ENCODE data around the gene WNK2.

Gene WNK2

DNA sequence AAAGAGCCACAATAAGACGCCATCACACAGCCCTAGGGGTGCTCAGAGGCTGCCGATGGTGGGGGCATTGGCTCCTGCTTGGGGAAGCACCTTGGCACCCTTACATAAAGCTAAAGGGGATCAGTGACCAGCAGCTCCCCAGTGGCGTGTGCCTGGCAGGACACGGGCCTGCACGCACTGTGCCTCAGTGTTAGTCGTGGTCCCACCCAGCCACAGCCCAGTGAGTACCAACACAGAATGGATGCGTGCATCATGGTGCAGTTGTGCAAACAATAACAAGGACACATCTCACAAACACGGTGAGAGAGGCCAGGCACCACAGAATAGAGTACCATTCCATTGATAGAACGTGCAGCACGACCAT is 103.2 kb downstream of the WNK2 start:
- Histone ChIP-seq H3K36me3 (ENCODE audit: control insufficient read depth, insufficient read depth, low read length) (no peaks in the 10 kb centered on the region), H3K9me3 (ENCODE audit: control insufficient read depth, low read length) (no peaks in the 10 kb centered on the region), H3K27me3 (ENCODE audit: control insufficient read depth, insufficient read depth, low read length, poor library complexity, severe bottlenecking) (no peaks in the 10 kb centered on the region), H3K4me3 (ENCODE audit: insufficient read depth, low read depth, low read length) (no peak overlapping the region), H3K27ac (ENCODE audit: insufficient read depth, low read depth, low read length, poor library complexity, severe bottlenecking) (no peak overlapping the region), H3K4me1 (ENCODE audit: control insufficient read depth, insufficient read depth, low read length) (peaks cover 16% of the 10 kb centered on the region)
- WGBS, 2 experiments = 94 to 95% methylated on average over 10 of the region's 10 CpGs

DNA sequence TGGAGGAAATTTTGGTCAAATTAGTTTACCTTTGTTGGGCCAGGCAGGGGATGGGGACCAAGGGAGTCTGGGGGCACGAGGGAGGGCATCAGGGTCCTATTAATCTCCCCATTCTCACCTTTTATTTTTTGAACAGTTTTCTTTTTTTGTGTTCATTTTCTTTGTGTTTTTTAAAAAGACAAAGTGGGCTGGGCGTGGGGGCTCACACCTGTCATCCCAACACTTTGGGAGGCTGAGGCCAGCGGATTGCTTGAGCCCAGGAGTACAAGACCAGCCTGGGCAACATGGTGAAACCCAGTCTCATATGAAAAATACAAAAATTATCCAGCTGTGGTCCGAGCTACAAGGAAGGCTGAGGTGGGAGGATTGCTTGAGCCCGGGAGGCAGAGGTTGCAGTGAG is 103.7 kb downstream of the WNK2 start:
- no peaks in the 10 kb centered on the region for H3K27me3 ChIP-seq (ENCODE audit: control insufficient read depth, insufficient read depth, low read length, poor library complexity, severe bottlenecking)
- no peak overlapping the region for H3K4me3 ChIP-seq (ENCODE audit: insufficient read depth, low read depth, low read length)
- no peaks in the 10 kb centered on the region for H3K9me3 ChIP-seq (ENCODE audit: control insufficient read depth, low read length)
- no peaks in the 10 kb centered on the region for H3K36me3 ChIP-seq (ENCODE audit: control insufficient read depth, insufficient read depth, low read length)
- peaks cover 16% of the 10 kb centered on the region for H3K4me1 ChIP-seq (ENCODE audit: control insufficient read depth, insufficient read depth, low read length)
- WGBS, 2 experiments = 84 to 94% methylated on average over 5 of the region's 5 CpGs
- no peak overlapping the region for H3K27ac ChIP-seq (ENCODE audit: insufficient read depth, low read depth, low read length, poor library complexity, severe bottlenecking)

DNA sequence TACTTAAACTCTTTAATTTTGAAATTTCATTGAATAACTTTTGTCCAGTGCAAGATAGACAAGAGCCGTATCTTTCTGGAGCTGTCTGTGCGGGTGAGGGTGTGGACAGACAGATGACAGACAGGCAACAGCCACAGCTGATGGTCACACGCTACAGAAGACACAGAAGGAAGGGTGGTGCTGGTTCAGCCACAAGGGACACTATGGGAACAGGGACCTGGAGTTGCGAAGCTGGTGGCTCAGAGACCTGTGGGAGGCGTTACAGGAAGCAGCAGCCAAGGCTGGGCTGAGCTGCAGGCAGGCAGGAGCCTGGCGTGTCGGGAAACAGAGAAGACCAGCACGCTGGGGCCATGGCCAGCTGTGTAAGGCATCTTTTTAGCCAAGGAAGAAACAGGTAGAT is 104.4 kb downstream of the WNK2 start:
- H3K4me3 ChIP-seq (ENCODE audit: insufficient read depth, low read depth, low read length) = no peak overlapping the region
- H3K9me3 ChIP-seq (ENCODE audit: control insufficient read depth, low read length) = no peaks in the 10 kb centered on the region
- H3K36me3 ChIP-seq (ENCODE audit: control insufficient read depth, insufficient read depth, low read length) = no peaks in the 10 kb centered on the region
- H3K27me3 ChIP-seq (ENCODE audit: control insufficient read depth, insufficient read depth, low read length, poor library complexity, severe bottlenecking) = no peaks in the 10 kb centered on the region
- WGBS, 2 experiments = 89 to 91% methylated on average over 8 of the region's 8 CpGs
- H3K27ac ChIP-seq (ENCODE audit: insufficient read depth, low read depth, low read length, poor library complexity, severe bottlenecking) = no peak overlapping the region
- peaks cover 16% of the 10 kb centered on the region for H3K4me1 ChIP-seq (ENCODE audit: control insufficient read depth, insufficient read depth, low read length)

DNA sequence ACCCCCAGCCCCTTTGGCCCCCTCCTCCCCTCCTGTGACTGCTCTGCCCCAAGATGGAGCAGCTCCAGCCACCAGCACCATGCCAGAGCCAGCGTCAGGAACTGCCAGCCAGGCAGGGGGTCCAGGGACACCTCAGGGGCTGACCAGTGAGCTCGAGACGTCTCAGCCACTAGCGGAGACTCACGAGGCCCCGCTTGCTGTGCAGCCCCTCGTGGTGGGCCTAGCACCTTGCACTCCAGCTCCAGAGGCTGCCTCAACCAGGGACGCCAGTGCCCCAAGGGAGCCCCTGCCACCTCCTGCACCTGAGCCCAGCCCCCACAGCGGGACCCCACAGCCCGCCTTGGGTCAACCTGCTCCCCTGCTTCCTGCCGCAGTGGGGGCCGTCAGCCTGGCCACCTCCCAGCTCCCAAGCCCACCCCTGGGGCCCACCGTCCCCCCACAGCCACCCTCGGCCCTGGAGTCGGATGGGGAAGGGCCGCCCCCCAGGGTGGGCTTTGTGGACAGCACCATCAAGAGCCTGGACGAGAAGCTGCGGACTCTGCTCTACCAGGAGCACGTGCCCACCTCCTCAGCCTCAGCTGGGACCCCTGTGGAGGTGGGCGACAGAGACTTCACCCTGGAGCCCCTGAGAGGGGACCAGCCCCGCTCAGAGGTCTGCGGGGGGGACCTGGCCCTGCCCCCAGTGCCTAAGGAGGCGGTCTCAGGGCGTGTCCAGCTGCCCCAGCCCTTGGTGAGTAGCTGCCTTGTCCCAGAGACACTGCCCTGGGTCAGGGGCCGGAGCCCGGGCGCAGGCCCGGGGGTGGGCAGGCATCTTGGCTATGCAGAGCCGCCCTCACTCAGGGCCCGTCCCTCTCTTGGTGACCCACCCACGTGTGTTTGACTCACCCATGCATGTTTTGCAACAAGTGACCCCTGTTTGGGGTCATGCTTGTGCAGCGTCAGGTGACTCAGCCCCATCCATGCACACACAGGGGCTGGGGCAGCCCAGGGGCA is 105.2 kb downstream of the WNK2 start:
- H3K27me3 ChIP-seq (ENCODE audit: control insufficient read depth, insufficient read depth, low read length, poor library complexity, severe bottlenecking) = no peaks in the 10 kb centered on the region
- H3K9me3 ChIP-seq (ENCODE audit: control insufficient read depth, low read length) = no peaks in the 10 kb centered on the region
- H3K36me3 ChIP-seq (ENCODE audit: control insufficient read depth, insufficient read depth, low read length) = no peaks in the 10 kb centered on the region
- no peak overlapping the region for H3K27ac ChIP-seq (ENCODE audit: insufficient read depth, low read depth, low read length, poor library complexity, severe bottlenecking)
- H3K4me1 ChIP-seq (ENCODE audit: control insufficient read depth, insufficient read depth, low read length) = peaks cover 16% of the 10 kb centered on the region
- H3K4me3 ChIP-seq (ENCODE audit: insufficient read depth, low read depth, low read length) = no peak overlapping the region
- WGBS, 2 experiments = 90% methylated on average over 32 of the region's 32 CpGs

DNA sequence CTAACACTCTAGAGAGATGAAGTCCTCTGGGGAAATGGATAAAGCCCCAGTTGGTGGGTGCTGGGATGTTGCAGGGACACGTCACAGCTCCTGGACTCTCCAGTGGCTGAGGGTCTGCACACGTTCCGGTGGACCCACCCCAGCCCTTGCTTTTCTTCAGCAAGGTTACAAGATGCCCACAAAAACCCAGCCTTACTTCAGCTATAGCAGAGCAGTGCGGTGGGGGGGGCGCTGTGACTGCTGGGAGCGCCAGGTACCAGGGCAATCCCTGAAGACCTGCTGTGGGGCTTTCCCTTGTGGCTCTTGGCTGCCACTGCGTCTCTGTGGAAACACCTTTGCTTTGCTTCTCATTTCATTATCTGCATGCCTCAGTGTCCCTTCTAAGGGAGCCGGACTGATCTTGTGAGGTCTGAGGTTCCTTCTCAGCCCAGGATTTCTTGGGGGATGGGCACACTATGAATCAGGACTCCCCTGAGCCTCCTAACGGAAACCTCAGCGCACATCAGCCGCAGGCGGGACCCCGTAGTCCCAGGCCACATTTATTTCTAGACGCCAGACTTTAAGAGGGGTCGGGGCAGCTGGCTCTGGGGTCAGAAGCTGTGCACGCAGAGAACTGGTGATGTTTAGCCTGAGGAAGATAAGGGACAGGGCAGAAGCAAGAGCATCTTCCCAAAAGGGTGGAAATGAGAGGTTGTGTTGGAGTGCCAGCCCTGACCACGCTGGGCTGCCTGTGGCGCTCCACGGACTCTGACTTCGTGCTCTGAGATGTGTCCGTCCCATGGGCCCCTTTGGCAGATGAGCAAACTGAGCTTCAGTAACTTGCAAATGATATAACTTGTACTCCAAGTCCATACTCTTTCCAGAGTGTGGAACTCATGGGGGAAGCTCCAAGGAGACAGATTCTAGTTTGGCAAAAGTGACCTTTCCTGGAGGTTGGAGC is 106.8 kb downstream of the WNK2 start:
- Histone ChIP-seq H3K9me3 (ENCODE audit: control insufficient read depth, low read length) (no peaks in the 10 kb centered on the region), H3K4me3 (ENCODE audit: insufficient read depth, low read depth, low read length) (no peak overlapping the region), H3K27me3 (ENCODE audit: control insufficient read depth, insufficient read depth, low read length, poor library complexity, severe bottlenecking) (no peaks in the 10 kb centered on the region), H3K4me1 (ENCODE audit: control insufficient read depth, insufficient read depth, low read length) (peaks cover 16% of the 10 kb centered on the region), H3K36me3 (ENCODE audit: control insufficient read depth, insufficient read depth, low read length) (no peaks in the 10 kb centered on the region), H3K27ac (ENCODE audit: insufficient read depth, low read depth, low read length, poor library complexity, severe bottlenecking) (no peak overlapping the region)
- 92 to 93% methylated on average over 21 of the region's 21 CpGs for WGBS, 2 experiments

DNA sequence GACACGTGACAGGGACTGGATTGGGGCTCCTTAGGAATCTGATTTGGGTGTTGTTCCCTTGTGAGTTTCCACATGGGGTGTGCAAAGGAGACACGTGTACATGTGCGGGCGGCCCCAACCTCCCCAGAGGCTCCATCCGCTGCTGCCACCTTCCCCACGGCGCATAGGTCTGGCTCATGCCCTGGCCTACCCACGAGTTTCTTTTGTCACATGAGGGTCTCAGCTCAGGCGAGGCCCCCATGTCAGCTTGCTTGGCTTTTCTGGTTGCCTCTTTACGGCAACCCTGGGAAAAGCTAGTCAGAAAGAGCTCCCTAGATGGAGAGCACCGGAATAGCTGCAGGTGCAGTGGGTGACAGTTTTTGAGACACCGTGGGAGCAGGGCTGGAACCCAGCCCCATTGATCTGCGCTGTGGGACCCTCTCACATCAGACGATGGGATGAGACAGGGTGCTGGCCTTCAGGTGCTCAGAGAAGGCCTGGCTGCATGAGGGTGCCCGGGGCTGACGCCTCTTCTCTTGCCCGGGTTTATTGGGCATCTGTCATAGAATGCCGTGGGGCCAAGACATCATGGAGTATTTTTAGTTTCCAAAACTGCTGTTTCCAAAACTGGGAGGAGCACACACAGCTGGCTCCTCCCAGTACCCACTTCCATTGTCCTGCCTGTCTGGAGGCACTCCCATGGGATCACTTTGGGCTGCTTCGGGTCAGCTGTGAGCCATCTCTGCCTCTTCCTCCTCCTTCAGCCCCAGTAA is 107.8 kb downstream of the WNK2 start:
- Histone ChIP-seq H3K4me1 (ENCODE audit: control insufficient read depth, insufficient read depth, low read length) (peaks cover 16% of the 10 kb centered on the region), H3K36me3 (ENCODE audit: control insufficient read depth, insufficient read depth, low read length) (no peaks in the 10 kb centered on the region), H3K27me3 (ENCODE audit: control insufficient read depth, insufficient read depth, low read length, poor library complexity, severe bottlenecking) (no peaks in the 10 kb centered on the region), H3K9me3 (ENCODE audit: control insufficient read depth, low read length) (no peaks in the 10 kb centered on the region), H3K4me3 (ENCODE audit: insufficient read depth, low read depth, low read length) (no peak overlapping the region), H3K27ac (ENCODE audit: insufficient read depth, low read depth, low read length, poor library complexity, severe bottlenecking) (no peak overlapping the region)
- WGBS, 2 experiments = 91 to 92% methylated on average over 19 of the region's 19 CpGs

DNA sequence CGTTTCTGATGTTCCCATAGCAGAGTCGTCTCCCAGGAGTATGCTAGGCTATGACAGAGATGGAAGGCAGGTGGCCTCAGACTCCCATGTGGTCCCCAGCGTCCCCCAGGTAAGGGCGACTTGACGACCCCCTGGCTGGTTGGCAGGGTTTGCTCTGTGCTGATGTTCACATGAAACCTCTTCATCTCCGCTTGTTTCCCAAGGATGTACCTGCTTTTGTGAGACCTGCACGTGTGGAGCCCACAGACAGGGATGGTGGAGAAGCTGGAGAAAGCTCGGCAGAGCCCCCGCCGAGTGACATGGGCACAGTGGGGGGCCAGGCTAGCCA is 108.3 kb downstream of the WNK2 start:
- no peak overlapping the region for H3K27ac ChIP-seq (ENCODE audit: insufficient read depth, low read depth, low read length, poor library complexity, severe bottlenecking)
- H3K36me3 ChIP-seq (ENCODE audit: control insufficient read depth, insufficient read depth, low read length) = no peaks in the 10 kb centered on the region
- no peaks in the 10 kb centered on the region for H3K9me3 ChIP-seq (ENCODE audit: control insufficient read depth, low read length)
- H3K4me3 ChIP-seq (ENCODE audit: insufficient read depth, low read depth, low read length) = no peak overlapping the region
- no peaks in the 10 kb centered on the region for H3K27me3 ChIP-seq (ENCODE audit: control insufficient read depth, insufficient read depth, low read length, poor library complexity, severe bottlenecking)
- WGBS, 2 experiments = 94% methylated on average over 10 of the region's 10 CpGs
- peaks cover 16% of the 10 kb centered on the region for H3K4me1 ChIP-seq (ENCODE audit: control insufficient read depth, insufficient read depth, low read length)

DNA sequence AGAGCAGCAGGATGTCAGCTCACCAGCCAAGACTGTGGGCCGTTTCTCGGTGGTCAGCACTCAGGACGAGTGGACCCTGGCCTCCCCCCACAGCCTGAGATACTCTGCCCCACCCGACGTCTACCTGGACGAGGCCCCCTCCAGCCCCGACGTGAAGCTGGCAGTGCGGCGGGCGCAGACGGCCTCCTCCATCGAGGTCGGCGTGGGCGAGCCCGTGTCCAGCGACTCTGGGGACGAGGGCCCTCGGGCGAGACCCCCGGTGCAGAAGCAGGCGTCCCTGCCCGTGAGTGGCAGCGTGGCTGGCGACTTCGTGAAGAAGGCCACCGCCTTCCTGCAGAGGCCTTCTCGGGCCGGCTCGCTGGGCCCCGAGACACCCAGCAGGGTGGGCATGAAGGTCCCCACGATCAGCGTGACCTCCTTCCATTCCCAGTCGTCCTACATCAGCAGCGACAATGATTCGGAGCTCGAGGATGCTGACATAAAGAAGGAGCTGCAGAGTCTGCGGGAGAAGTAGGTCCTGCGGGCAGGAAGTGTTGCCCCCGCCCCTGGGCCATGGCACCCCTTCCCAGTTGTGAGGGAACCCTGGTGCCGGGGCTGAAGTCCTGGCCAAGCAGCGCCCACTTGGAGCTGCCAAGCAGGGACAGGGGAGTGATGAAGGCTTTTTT is 108.9 kb downstream of the WNK2 start:
- Histone ChIP-seq H3K27me3 (ENCODE audit: control insufficient read depth, insufficient read depth, low read length, poor library complexity, severe bottlenecking) (no peaks in the 10 kb centered on the region), H3K36me3 (ENCODE audit: control insufficient read depth, insufficient read depth, low read length) (no peaks in the 10 kb centered on the region), H3K4me1 (ENCODE audit: control insufficient read depth, insufficient read depth, low read length) (peaks cover 16% of the 10 kb centered on the region), H3K4me3 (ENCODE audit: insufficient read depth, low read depth, low read length) (no peak overlapping the region), H3K9me3 (ENCODE audit: control insufficient read depth, low read length) (no peaks in the 10 kb centered on the region), H3K27ac (ENCODE audit: insufficient read depth, low read depth, low read length, poor library complexity, severe bottlenecking) (no peak overlapping the region)
- 94 to 95% methylated on average over 43 of the region's 43 CpGs for WGBS, 2 experiments

DNA sequence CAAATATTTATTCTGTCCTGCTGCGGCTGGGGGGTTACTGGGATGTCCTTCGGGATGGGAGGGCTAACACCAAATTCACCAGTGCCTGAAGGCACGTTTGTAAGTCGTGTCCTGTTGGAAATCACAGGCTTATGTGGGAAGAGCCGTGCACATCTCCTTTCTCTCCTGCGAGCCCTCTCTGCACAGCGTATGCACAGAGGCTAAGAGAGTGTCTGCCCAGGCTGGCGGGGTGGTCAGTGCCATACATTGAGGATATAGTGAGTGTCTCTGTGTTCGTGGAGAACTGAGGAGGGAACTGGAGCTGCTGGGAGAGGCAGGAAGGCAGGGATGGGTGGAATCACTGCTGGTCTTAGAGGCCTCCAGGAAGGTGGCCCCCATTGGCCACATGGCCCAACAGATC is 110.1 kb downstream of the WNK2 start:
- H3K27me3 ChIP-seq (ENCODE audit: control insufficient read depth, insufficient read depth, low read length, poor library complexity, severe bottlenecking) = no peaks in the 10 kb centered on the region
- WGBS, 2 experiments = 92 to 95% methylated on average over 9 of the region's 9 CpGs
- no peak overlapping the region for H3K27ac ChIP-seq (ENCODE audit: insufficient read depth, low read depth, low read length, poor library complexity, severe bottlenecking)
- H3K4me1 ChIP-seq (ENCODE audit: control insufficient read depth, insufficient read depth, low read length) = peaks cover 15% of the 10 kb centered on the region
- H3K4me3 ChIP-seq (ENCODE audit: insufficient read depth, low read depth, low read length) = no peak overlapping the region
- no peaks in the 10 kb centered on the region for H3K9me3 ChIP-seq (ENCODE audit: control insufficient read depth, low read length)
- no peaks in the 10 kb centered on the region for H3K36me3 ChIP-seq (ENCODE audit: control insufficient read depth, insufficient read depth, low read length)

All from ectodermal cell (in vitro differentiated cells).